ENCODE data around the gene RNF10.

DNA sequence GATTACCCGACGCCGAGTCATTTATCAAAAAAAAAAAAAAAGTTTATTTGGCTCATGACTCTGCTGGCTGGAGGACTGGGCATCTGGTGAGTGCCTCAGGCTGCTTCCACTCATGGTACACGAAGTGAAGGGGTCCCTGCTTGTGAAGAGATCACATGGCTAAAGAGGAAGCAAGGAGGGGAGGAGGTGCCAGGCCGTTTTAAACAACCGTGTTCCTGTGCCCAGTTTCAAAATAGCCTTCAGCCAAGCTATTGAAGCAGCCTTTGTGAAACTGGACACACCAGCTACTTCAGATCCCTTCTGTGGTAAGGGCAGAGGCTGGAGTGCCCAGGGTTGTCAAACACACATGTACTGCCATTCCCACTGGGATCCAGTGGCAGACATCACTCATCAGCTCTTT is 39.4 kb downstream of the RNF10 start:
- TF ChIP-seq, protein P1, sequence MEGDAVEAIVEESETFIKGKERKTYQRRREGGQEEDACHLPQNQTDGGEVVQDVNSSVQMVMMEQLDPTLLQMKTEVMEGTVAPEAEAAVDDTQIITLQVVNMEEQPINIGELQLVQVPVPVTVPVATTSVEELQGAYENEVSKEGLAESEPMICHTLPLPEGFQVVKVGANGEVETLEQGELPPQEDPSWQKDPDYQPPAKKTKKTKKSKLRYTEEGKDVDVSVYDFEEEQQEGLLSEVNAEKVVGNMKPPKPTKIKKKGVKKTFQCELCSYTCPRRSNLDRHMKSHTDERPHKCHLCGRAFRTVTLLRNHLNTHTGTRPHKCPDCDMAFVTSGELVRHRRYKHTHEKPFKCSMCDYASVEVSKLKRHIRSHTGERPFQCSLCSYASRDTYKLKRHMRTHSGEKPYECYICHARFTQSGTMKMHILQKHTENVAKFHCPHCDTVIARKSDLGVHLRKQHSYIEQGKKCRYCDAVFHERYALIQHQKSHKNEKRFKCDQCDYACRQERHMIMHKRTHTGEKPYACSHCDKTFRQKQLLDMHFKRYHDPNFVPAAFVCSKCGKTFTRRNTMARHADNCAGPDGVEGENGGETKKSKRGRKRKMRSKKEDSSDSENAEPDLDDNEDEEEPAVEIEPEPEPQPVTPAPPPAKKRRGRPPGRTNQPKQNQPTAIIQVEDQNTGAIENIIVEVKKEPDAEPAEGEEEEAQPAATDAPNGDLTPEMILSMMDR (conservative IDR thresholded peaks at IDR 0.05; ENCODE audit: low read depth, low read length): no peak
- TF ChIP-seq MAFK (IDR thresholded peaks at IDR 0.05; ENCODE audit: low read depth, low read length) (no peak), POLR2A (IDR thresholded peaks at IDR 0.05; ENCODE audit: low read depth, low read length) (no peak)

Measured in IMR-90 (cell line).